CD4-positive, alpha-beta T cell (primary cell): Measurements from ENCODE around the gene SNX17. TPM values are rescaled to one million over a fixed set of nuclear protein-coding genes. Genes with fewer than 3 reads are reported as not detected.

Source experiments
- ATAC-seq: fragments of 200-7000 bp; cut with Tn5 transposase; one replicate; pipeline ENCODE4 v1.10.0; 2022; ENCODE audit warnings: mild to moderate bottlenecking; ENCODE audit not compliant: poor library complexity
- CTCF ChIA-PET: fragments of 350-600 bp; sonication (Branson Sonifier 250); formaldehyde crosslinking; loops from one replicate; lab custom pipeline; 2021; ENCODE audit warnings: antibody characterized with exemption, inconsistent platforms; lab: Charles Lee
- POLR2A ChIA-PET: fragments of 350-600 bp; sonication (Branson Sonifier 250); formaldehyde crosslinking; loops from one replicate; lab custom pipeline; 2021; ENCODE audit warnings: antibody characterized with exemption, inconsistent platforms; lab: Charles Lee
- DNase-seq, 14 experiments: peaks; one replicate each; pipeline ENCODE4 v3.0.0-alpha.2; 2013 to 2020; ENCODE audit warnings: mixed read lengths in 2 of 14
- H3K27ac ChIP-seq, 2 donors: one replicate each; pipeline versions ENCODE4 v1.5.1 to v1.7.0; 2013; ENCODE audit warnings: low read length in 2 of 2, low read depth in 1 of 2, mild to moderate bottlenecking in 1 of 2
- H3K27me3 ChIP-seq, 2 experiments: 1 replicate in 1 of 2; 2 replicates in 1 of 2; pipeline versions ENCODE4 v1.6.1 to v1.7.0; 2013; ENCODE audit warnings: low read length in 2 of 2, control low read depth in 1 of 2, mild to moderate bottlenecking in 1 of 2, moderate library complexity in 1 of 2; ENCODE audit not compliant: insufficient read depth in 2 of 2, control insufficient read depth in 1 of 2
- H3K36me3 ChIP-seq: one replicate; pipeline ENCODE4 v1.6.1; 2013; ENCODE audit warnings: low read length, control low read depth; ENCODE audit not compliant: insufficient read depth
- H3K4me1 ChIP-seq: one replicate; pipeline ENCODE4 v1.6.1; 2013; ENCODE audit warnings: low read length, control low read depth; ENCODE audit not compliant: insufficient read depth
- H3K4me3 ChIP-seq: one replicate; pipeline ENCODE4 v1.5.1; 2013; ENCODE audit warnings: mild to moderate bottlenecking, low read length, moderate library complexity
- H3K9me3 ChIP-seq, 2 experiments: 1 replicate in 1 of 2; 2 replicates in 1 of 2; pipeline versions ENCODE4 v1.6.1 to v1.7.0; 2013; ENCODE audit warnings: low read length in 2 of 2, mild to moderate bottlenecking in 2 of 2, control low read depth in 1 of 2, moderate library complexity in 1 of 2; ENCODE audit not compliant: control insufficient read depth in 1 of 2, insufficient read depth in 1 of 2
- H3K27ac Mint-ChIP-seq: one replicate; pipeline ENCODE4 v1.8.0; 2020; ENCODE audit warnings: mixed read lengths
- H3K27me3 Mint-ChIP-seq: one replicate; pipeline ENCODE4 v1.8.0; 2021; ENCODE audit warnings: mixed read lengths
- H3K36me3 Mint-ChIP-seq: one replicate; pipeline ENCODE4 v1.8.0; 2021; ENCODE audit warnings: low read depth, mixed read lengths
- H3K4me1 Mint-ChIP-seq: one replicate; pipeline ENCODE4 v1.8.0; 2021; ENCODE audit warnings: low read depth, mixed read lengths
- H3K4me3 Mint-ChIP-seq: one replicate; pipeline ENCODE4 v1.8.0; 2020; ENCODE audit warnings: mild to moderate bottlenecking, mixed read lengths
- H3K9me3 Mint-ChIP-seq: one replicate; pipeline ENCODE4 v1.8.0; 2020; ENCODE audit warnings: mixed read lengths
- intact Hi-C, 2 experiments: fragments of 100-400 bp; cut with DNase I in 1 of 2; cut with micrococcal nuclease in 1 of 2; formaldehyde crosslinking; loops; one replicate each; pipeline versions ENCODE4 v1.15.1 to v1.9.0; 2023 to 2025; cut with DNase I, micrococcal nuclease
- total RNA-seq, 174 experiments: library from RNA in 2 of 174; stranded (reverse) in 2 of 174; gene quantifications; one replicate each; pipeline ENCODE4 v1.2.3 and lab custom pipeline; 2021 to 2026
- TF ChIP-seq, protein P1 (sequence below): fragments of 200-600 bp; IDR thresholded peaks from one replicate; pipeline ENCODE4 v1.8.0; 2022; ENCODE audit warnings: antibody characterized with exemption, mild to moderate bottlenecking

SNX17 gene
- total RNA-seq, 2 experiments from 2014 or later, result 66.3 to 67.9 TPM

DNA sequence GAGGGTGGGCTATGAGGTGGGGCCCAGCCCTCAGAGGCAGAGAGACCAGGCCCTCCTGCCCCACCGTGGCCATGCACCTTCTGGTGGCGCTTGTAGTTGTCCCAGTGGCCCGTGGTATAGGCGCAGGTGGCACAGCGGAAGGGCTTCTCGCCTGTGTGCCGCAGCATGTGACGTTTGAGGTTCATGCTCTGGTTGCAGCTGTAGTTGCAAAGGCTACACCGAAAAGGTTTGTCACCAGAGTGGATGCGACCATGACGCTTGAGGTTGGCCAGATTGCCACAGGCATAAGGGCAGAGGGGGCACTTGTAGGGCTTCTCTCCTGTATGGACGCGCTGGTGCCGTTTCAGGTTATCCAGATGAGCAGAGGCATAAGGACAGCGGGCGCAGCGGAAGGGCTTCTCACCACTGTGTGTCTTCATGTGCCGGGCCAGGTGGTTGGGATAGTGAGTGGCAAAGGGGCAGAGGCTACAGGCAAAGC is 7.2 kb downstream of the SNX17 start:
- peak overlapping the region; percentile 33 for H3K27ac Mint-ChIP-seq
- peak in 1 of 14 experiments; percentile 35 for DNase-seq
- H3K27me3 ChIP-seq, result no peaks in the 10 kb centered on the region
- no peak overlapping the region for H3K4me3 ChIP-seq
- peaks cover 37% of the 10 kb centered on the region for H3K4me1 Mint-ChIP-seq
- no peaks in the 10 kb centered on the region for H3K27me3 Mint-ChIP-seq
- peaks cover 82% of the 10 kb centered on the region for H3K36me3 Mint-ChIP-seq
- ATAC-seq, result no peak
- no peaks in the 10 kb centered on the region for H3K9me3 Mint-ChIP-seq
- H3K4me3 Mint-ChIP-seq, result peak overlapping the region; percentile 67
- H3K4me1 ChIP-seq, result peaks cover 27% of the 10 kb centered on the region
- ChIA-PET CTCF (no interaction called here), POLR2A (interaction anchor here (1.5 kb wide), 1 partner anchor 21 kb away, joined by 4 read pairs; no protein-coding TSS in a partner anchor)
- no peak overlapping the region for H3K27ac ChIP-seq
- intact Hi-C loops, result loop anchor here in 1 of 2 experiments (5.0 kb wide), 1 partner anchor 240 kb away; the partner anchor contains the start of gene PRR30
- TF ChIP-seq, protein P1, sequence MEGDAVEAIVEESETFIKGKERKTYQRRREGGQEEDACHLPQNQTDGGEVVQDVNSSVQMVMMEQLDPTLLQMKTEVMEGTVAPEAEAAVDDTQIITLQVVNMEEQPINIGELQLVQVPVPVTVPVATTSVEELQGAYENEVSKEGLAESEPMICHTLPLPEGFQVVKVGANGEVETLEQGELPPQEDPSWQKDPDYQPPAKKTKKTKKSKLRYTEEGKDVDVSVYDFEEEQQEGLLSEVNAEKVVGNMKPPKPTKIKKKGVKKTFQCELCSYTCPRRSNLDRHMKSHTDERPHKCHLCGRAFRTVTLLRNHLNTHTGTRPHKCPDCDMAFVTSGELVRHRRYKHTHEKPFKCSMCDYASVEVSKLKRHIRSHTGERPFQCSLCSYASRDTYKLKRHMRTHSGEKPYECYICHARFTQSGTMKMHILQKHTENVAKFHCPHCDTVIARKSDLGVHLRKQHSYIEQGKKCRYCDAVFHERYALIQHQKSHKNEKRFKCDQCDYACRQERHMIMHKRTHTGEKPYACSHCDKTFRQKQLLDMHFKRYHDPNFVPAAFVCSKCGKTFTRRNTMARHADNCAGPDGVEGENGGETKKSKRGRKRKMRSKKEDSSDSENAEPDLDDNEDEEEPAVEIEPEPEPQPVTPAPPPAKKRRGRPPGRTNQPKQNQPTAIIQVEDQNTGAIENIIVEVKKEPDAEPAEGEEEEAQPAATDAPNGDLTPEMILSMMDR, result no peak
- no peaks in the 10 kb centered on the region for H3K9me3 ChIP-seq
- peaks cover 65% of the 10 kb centered on the region for H3K36me3 ChIP-seq

DNA sequence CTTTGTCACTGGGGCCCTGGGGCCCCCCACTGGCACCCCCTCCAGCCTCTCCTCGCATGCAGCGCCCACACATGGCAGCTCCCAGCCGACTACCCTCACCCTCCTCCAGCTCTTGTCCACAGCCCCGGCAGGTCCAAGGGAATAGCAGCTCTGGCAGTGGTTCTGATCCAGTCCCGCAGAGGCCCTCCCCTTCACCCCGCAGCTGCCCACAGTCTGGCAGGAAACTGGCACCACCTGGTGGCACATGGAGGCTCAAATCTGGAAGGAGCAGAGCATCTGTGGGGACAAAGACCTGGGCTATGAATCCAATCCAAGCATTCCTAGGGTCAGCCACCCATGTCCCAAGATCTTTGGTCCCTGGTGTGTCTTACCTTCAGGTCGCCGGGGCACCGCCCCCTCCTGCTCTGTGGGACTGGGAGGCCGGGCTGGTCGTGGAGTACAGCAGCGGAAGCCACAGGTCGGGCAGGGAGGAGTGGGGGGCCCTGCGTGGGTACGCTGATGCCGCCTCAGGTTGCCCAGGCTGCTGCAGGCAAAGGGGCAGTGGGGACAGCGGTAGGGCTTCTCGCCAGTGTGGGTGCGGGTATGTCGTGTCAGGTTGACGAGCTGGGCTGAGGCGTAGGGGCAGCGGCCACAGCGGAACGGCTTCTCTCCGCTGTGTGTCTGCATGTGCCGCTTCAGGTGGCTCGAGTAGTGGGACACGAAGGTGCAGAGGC is 7.8 kb downstream of the SNX17 start:
- ATAC-seq, result no peak
- Mint-ChIP-seq H3K4me3 (no peak overlapping the region), H3K4me1 (peaks cover 32% of the 10 kb centered on the region), H3K27me3 (no peaks in the 10 kb centered on the region), H3K36me3 (peaks cover 79% of the 10 kb centered on the region), H3K27ac (no peak overlapping the region), H3K9me3 (no peaks in the 10 kb centered on the region)
- intact Hi-C loops, result loop anchor here in 1 of 2 experiments (5.0 kb wide), 1 partner anchor 241 kb away; the partner anchor contains the start of gene PRR30
- TF ChIP-seq, protein P1, result no peak
- DNase-seq, result peak in 3 of 14 experiments; percentile 27 to 46 (median 38)
- H3K27me3 ChIP-seq, result no peaks in the 10 kb centered on the region
- POLR2A ChIA-PET, result interaction anchor here (1.0 to 1.5 kb wide), 2 partner anchors 21 to 52 kb away, joined by 3 to 4 read pairs; no protein-coding TSS in a partner anchor
- CTCF ChIA-PET, result no interaction called here
- no peak overlapping the region for H3K4me3 ChIP-seq
- H3K4me1 ChIP-seq, result peaks cover 22% of the 10 kb centered on the region
- H3K36me3 ChIP-seq, result peaks cover 64% of the 10 kb centered on the region
- H3K9me3 ChIP-seq, result no peaks in the 10 kb centered on the region
- H3K27ac ChIP-seq, result no peak overlapping the region

DNA sequence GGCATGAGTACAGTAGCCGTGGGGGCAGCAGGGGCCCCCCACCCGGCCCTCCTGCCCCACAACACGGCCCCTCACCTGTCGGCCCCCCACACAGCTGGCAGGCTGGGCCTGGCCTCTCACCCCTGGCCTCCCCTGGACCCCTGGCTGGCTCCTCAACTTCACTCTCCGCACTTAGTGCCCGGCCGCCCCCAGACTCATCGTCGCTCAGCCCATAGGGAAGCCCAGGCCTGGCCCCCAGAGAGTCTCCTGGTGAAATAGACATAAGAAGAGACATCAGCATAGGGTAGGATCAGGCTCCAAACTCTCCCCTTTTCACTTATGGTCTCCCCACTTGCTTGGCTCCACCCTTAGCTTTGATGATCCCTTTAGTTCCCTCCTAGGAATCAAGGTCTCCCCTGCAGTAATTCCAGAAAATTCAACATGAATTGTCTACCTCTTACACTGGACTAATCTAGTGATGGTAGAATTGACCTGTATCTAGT is 8.4 kb downstream of the SNX17 start:
- H3K27ac Mint-ChIP-seq, result peak overlapping the region; percentile 91
- Histone ChIP-seq H3K36me3 (peaks cover 65% of the 10 kb centered on the region), H3K27ac (no peak overlapping the region), H3K27me3 (no peaks in the 10 kb centered on the region), H3K4me1 (peaks cover 18% of the 10 kb centered on the region), H3K9me3 (no peaks in the 10 kb centered on the region), H3K4me3 (no peak overlapping the region)
- ChIA-PET CTCF (interaction anchor here (1.2 kb wide), 1 partner anchor 52 kb away, joined by 5 read pairs; no protein-coding TSS in a partner anchor), POLR2A (interaction anchor here (0.8 to 2.9 kb wide), 8 partner anchors 8 to 250 kb away, joined by 3 to 30 read pairs (median 8); partner anchors contain the start of genes CCDC121, EIF2B4, GPN1 and MPV17)
- H3K36me3 Mint-ChIP-seq, result peaks cover 79% of the 10 kb centered on the region
- H3K9me3 Mint-ChIP-seq, result no peaks in the 10 kb centered on the region
- no peak for ATAC-seq
- H3K27me3 Mint-ChIP-seq, result no peaks in the 10 kb centered on the region
- H3K4me3 Mint-ChIP-seq, result peak overlapping the region; percentile 93
- DNase-seq, result no peak
- intact Hi-C loops, result loop anchor here in 1 of 2 experiments (5.0 kb wide), 1 partner anchor 242 kb away; the partner anchor contains the start of gene PRR30
- TF ChIP-seq, protein P1, result no peak
- H3K4me1 Mint-ChIP-seq, result peaks cover 32% of the 10 kb centered on the region
